Mesothelial cell of epicardium (in vitro differentiated cells): Measurements from ENCODE around the gene TAOK3. TPM values are rescaled to one million over a fixed set of nuclear protein-coding genes. Genes with fewer than 3 reads are reported as not detected.

Experiments
- DNase-seq, 2 experiments: peaks; one replicate each; pipeline ENCODE4 v3.0.0; 2021; ENCODE audit warnings: low spot score in 2 of 2; ENCODE audit not compliant: unreplicated experiment in 2 of 2
- H3K27ac Mint-ChIP-seq: 2 replicates; pipeline ENCODE4 v1.8.0; 2021; ENCODE audit warnings: mixed read lengths
- H3K27me3 Mint-ChIP-seq: 2 replicates; pipeline ENCODE4 v1.8.0; 2021; ENCODE audit warnings: low read depth, mixed read lengths
- H3K36me3 Mint-ChIP-seq: 2 replicates; pipeline ENCODE4 v1.8.0; 2021; ENCODE audit warnings: mixed read lengths
- H3K4me1 Mint-ChIP-seq: 2 replicates; pipeline ENCODE4 v1.8.0; 2021; ENCODE audit warnings: mixed read lengths
- H3K4me3 Mint-ChIP-seq: 2 replicates; pipeline ENCODE4 v1.8.0; 2021; ENCODE audit warnings: mild to moderate bottlenecking, moderate library complexity, mixed read lengths
- H3K9me3 Mint-ChIP-seq: 2 replicates; pipeline ENCODE4 v1.8.0; 2021; ENCODE audit warnings: mixed read lengths
- total RNA-seq: library from RNA; stranded (reverse); gene quantifications from 3 replicates; pipeline ENCODE4 v1.2.1, GENCODE V29; 2021
- TF ChIP-seq, protein P1 (sequence below): fragments of 200-600 bp; sonication (generic); IDR thresholded peaks from one replicate; pipeline ENCODE4 v1.5.0; 2021; ENCODE audit warnings: antibody characterized with exemption; ENCODE audit not compliant: unreplicated experiment

TAOK3 gene
- total RNA-seq, 1 donor from 2014 or later, result 27.7 TPM

DNA sequence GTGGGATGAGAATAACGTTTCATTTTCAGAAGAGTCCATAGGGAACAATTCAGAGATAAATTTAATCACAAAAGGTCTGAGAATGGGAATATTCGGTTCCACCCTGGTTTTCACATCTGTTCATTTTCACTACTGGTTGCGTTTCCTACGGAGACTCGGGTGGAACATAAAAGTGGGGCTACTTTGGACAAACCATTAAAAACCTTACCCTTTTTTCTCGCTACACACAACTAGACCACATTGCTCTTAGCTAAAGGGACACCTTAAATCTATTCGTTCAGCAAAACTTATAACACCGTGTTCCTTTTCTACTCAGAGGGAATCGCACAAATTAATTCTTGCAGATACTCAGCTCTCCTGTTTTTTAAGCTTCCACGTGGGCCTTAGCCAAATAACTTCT lies 2.6 kb upstream of the TAOK3 start:
- Mint-ChIP-seq H3K27me3 (peaks cover 17% of the 10 kb centered on the region), H3K4me1 (peaks cover 40% of the 10 kb centered on the region), H3K27ac (peak overlapping the region; percentile 99), H3K9me3 (no peaks in the 10 kb centered on the region), H3K36me3 (peaks cover 6% of the 10 kb centered on the region), H3K4me3 (peak overlapping the region; percentile 97)
- TF ChIP-seq, protein P1, sequence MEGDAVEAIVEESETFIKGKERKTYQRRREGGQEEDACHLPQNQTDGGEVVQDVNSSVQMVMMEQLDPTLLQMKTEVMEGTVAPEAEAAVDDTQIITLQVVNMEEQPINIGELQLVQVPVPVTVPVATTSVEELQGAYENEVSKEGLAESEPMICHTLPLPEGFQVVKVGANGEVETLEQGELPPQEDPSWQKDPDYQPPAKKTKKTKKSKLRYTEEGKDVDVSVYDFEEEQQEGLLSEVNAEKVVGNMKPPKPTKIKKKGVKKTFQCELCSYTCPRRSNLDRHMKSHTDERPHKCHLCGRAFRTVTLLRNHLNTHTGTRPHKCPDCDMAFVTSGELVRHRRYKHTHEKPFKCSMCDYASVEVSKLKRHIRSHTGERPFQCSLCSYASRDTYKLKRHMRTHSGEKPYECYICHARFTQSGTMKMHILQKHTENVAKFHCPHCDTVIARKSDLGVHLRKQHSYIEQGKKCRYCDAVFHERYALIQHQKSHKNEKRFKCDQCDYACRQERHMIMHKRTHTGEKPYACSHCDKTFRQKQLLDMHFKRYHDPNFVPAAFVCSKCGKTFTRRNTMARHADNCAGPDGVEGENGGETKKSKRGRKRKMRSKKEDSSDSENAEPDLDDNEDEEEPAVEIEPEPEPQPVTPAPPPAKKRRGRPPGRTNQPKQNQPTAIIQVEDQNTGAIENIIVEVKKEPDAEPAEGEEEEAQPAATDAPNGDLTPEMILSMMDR, result no peak
- DNase-seq, result no peak

DNA sequence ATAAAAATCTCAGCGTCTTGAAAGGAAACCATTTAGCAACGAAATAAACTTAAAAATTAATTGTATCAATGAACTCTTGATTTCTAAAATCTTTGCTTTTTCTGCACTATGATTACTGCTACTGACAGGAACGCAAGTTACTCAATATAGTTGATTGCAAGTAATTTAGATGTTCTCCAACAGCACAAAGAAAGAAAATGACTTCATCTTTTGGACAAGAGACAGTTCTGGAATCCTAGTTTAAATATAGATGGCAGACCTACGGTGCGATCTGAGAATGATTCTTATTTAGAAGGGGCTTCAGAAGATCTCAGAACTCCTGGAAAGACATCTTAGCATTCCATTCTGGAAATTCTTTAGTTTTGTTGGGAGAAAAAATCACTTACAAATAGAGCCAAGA lies 2.2 kb upstream of the TAOK3 start:
- Mint-ChIP-seq H3K4me3 (peak overlapping the region; percentile 97), H3K27ac (peak overlapping the region; percentile 56), H3K27me3 (peaks cover 21% of the 10 kb centered on the region), H3K36me3 (peaks cover 2% of the 10 kb centered on the region), H3K4me1 (peaks cover 40% of the 10 kb centered on the region), H3K9me3 (no peaks in the 10 kb centered on the region)
- no peak for DNase-seq
- TF ChIP-seq, protein P1, result no peak

DNA sequence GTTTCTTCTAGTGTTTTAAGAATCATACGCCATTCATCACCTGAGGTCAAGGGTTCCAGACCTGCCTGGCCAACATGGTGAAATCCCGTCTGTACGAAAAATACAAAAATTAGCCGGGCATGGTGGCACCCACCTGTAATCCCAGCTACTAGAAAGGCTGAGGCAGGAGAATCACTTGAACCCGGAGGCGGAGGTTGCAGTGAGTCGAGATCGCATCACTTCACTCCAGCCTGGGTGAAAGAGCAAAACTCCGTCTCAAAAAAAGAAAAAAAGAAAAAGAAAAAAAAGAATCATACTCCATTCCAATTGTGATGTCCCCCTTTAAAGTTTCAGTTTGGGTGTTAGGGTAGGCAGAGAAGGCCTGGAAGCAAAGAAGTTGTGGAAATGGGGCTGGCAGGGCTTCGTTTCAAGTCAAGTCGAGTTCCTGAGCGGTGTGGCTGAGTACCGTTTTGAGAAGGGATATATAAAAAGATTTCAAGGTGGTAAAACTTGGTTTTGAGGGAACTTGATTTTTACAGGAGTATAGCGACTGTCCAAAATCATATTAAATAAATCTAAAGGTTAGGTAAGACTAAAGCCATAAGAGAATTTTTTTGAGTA lies 1.5 kb upstream of the TAOK3 start:
- no peaks in the 10 kb centered on the region for H3K9me3 Mint-ChIP-seq

DNA sequence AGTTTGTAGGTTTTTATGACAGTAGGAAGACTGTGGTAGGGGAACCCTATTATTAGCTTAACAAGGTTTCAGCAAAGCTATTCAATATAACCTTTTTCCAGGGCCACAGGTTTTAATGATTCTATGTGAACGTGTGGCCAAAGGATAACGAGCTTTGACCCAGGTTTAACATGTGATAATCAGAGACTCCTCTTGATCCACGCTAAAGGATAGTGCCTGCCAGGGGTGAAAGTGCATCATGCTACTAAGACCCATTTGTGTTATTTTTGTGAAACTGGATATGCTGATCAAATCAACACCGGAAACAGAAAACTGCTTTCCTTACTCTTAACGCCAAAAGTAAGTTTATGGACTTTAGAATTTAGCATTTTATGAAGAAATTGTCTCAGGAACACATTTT lies 909 bp upstream of the TAOK3 start:
- H3K4me3 Mint-ChIP-seq, result peak overlapping the region; percentile 92
- DNase-seq, result no peak
- H3K27ac Mint-ChIP-seq, result peak overlapping the region; percentile 88
- H3K4me1 Mint-ChIP-seq, result peaks cover 40% of the 10 kb centered on the region
- H3K9me3 Mint-ChIP-seq, result no peaks in the 10 kb centered on the region
- peaks cover 24% of the 10 kb centered on the region for H3K27me3 Mint-ChIP-seq
- TF ChIP-seq, protein P1, result no peak
- no peaks in the 10 kb centered on the region for H3K36me3 Mint-ChIP-seq

More for the DNA sequence above, 1.5 kb upstream of the TAOK3 start:
- TF ChIP-seq, protein P1, result no peak
- no peak overlapping the region for H3K27ac Mint-ChIP-seq
- peak overlapping the region; percentile 92 for H3K4me3 Mint-ChIP-seq
- H3K4me1 Mint-ChIP-seq, result peaks cover 40% of the 10 kb centered on the region
- no peaks in the 10 kb centered on the region for H3K36me3 Mint-ChIP-seq
- H3K27me3 Mint-ChIP-seq, result peaks cover 24% of the 10 kb centered on the region
- DNase-seq, result no peak

DNA sequence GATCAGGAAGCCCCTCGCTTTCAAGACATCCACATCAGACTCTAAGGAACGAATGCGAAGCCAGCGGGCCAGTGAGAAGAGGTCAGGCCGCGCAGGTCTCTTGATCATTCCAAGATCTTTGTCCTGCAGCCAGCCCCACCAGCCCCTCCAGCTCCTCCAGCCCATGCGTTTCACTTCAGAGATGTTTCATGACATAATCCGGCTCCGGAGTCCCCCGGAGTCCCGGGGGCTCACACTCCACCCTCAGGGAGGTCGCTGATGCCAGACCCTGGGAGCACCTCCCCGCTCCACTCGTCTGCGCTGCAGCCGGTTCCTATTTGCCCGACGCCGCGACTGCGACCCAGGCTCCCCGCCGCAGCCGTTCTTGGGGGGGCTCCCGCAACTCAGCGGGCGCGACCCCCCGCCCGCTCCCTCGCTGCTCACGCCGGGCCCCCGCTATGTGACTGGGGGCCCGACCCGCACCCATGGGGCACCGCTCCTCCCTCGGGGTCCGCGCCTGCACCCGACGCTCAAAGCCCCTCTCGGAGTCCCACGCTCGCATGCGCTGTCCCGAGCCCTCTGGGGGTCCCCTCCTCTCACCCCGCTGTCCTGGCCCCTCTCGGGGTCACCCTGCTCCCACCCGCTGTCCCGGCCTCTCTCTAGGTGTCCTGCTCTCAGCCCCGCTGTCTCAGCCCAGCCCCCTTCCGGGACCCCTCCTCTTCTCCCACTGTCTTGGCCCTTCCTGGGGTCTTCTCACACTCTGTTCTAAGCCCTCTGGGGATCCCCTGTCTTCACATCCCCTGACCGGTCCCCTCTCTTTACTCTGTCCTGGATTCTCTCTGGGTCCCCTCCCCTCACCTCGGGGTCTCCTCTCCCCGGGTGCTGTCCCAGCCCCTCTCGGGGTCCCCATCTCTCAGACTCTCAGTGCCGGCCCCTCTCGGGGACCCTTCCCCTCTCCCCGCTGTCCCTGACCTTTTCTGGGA lies 1.1 kb downstream of the TAOK3 start:
- DNase-seq, result peak in 1 of 2 experiments; percentile 47
- TF ChIP-seq, protein P1, result no peak
- H3K4me3 Mint-ChIP-seq, result peak overlapping the region; percentile 92
- H3K27ac Mint-ChIP-seq, result peak overlapping the region; percentile 16
- H3K36me3 Mint-ChIP-seq, result no peaks in the 10 kb centered on the region
- no peaks in the 10 kb centered on the region for H3K9me3 Mint-ChIP-seq
- peaks cover 24% of the 10 kb centered on the region for H3K27me3 Mint-ChIP-seq
- peaks cover 30% of the 10 kb centered on the region for H3K4me1 Mint-ChIP-seq
